ENCODE results near the gene ANOS1.
"Not testable (repeated sequence)": the region's sequence is repeated elsewhere in the genome, so short reads cannot be mapped to it uniquely, and the experiment has no call there.

ANOS1 gene

GRCh38 chrX:8731559-8732395, at the start of gene ANOS1:
Gene ANOS1 (minus strand): TSS chrX:8732137. CDS start chrX:8732036, 101 bp downstream.
- no peak for DNase-seq

- DNase-seq, result no peak
These were observed 41.2 kb upstream of the ANOS1 start for GRCh38 chrX:8773117-8773516.

GRCh38 chrX:8760021-8760420, 28.1 kb upstream of the ANOS1 start:
- DNase-seq, result no peak

- not testable (repeated sequence) for DNase-seq
These were observed 26.8 kb upstream of the ANOS1 start for GRCh38 chrX:8758706-8759105.

GRCh38 chrX:8757609-8758389, 25.9 kb upstream of the ANOS1 start:
- not testable (repeated sequence) for DNase-seq

- no peak for DNase-seq
These were observed 23.9 kb upstream of the ANOS1 start for GRCh38 chrX:8755813-8756212.

- no peak for DNase-seq
These were observed 23.2 kb upstream of the ANOS1 start for GRCh38 chrX:8755116-8755515.

- DNase-seq, result no peak
These were observed 17.8 kb upstream of the ANOS1 start for GRCh38 chrX:8749697-8750096.

GRCh38 chrX:8748855-8749254, 16.9 kb upstream of the ANOS1 start:
- peak; percentile 29 for DNase-seq

GRCh38 chrX:8743126-8743732, 11.3 kb upstream of the ANOS1 start:
- DNase-seq, result peak; percentile 61

- no peak for DNase-seq
These were observed 10.0 kb upstream of the ANOS1 start for GRCh38 chrX:8741981-8742380.

GRCh38 chrX:8738588-8739189, 6.8 kb upstream of the ANOS1 start:
- DNase-seq, result peak; percentile 53

GRCh38 chrX:8737883-8738282, 5.9 kb upstream of the ANOS1 start:
- DNase-seq, result no peak

GRCh38 chrX:8730812-8731558, 952 bp downstream of the ANOS1 start:
- no peak for DNase-seq

- DNase-seq, result no peak
These were observed 2.1 kb downstream of the ANOS1 start for GRCh38 chrX:8729811-8730210.

- DNase-seq, result no peak
These were observed 2.9 kb downstream of the ANOS1 start for GRCh38 chrX:8728932-8729535.

GRCh38 chrX:8726031-8726652, 5.8 kb downstream of the ANOS1 start:
- DNase-seq, result no peak

- no peak for DNase-seq
These were observed 7.6 kb downstream of the ANOS1 start for GRCh38 chrX:8724300-8724699.

- no peak for DNase-seq
These were observed 10.4 kb downstream of the ANOS1 start for GRCh38 chrX:8721536-8721935.

GRCh38 chrX:8720136-8720535, 11.8 kb downstream of the ANOS1 start:
- no peak for DNase-seq

GRCh38 chrX:8717354-8717753, 14.6 kb downstream of the ANOS1 start:
- no peak for DNase-seq

GRCh38 chrX:8714164-8714563, 17.8 kb downstream of the ANOS1 start:
- DNase-seq, result no peak
